Neural progenitor cell (in vitro differentiated cells): ENCODE data around the gene MAP3K19. TPM values are rescaled to one million over a fixed set of nuclear protein-coding genes. Genes with fewer than 3 reads are reported as not detected.

Source experiments
- DNase-seq: peaks from one replicate; pipeline ENCODE4 v3.0.0-alpha.2; 2016; ENCODE audit warnings: low spot score
- H2AFZ ChIP-seq: fragments of 200-600 bp; sonication (generic); replicated peaks from 2 replicates; pipeline ENCODE4 v1.6.1; 2016; ENCODE audit warnings: antibody characterized with exemption
- H3F3A ChIP-seq: fragments of 200-600 bp; sonication (generic); 2 replicates; pipeline ENCODE4 v1.6.1; 2016; ENCODE audit warnings: antibody characterized with exemption, low read depth
- H3K27ac ChIP-seq: fragments of 200-600 bp; sonication (generic); 2 replicates; pipeline ENCODE4 v1.5.1; 2016; ENCODE audit warnings: mild to moderate bottlenecking
- H3K27me3 ChIP-seq: fragments of 200-600 bp; sonication (generic); 2 replicates; pipeline ENCODE4 v1.6.1; 2016; ENCODE audit warnings: mild to moderate bottlenecking, moderate library complexity
- H3K36me3 ChIP-seq: fragments of 200-600 bp; sonication (generic); 2 replicates; pipeline ENCODE4 v1.5.1; 2016
- H3K4me1 ChIP-seq: fragments of 200-600 bp; sonication (generic); 2 replicates; pipeline ENCODE4 v1.6.1; 2016; ENCODE audit warnings: mixed run types
- H3K4me2 ChIP-seq: fragments of 200-600 bp; sonication (generic); 2 replicates; pipeline ENCODE4 v1.6.1; 2016
- H3K4me3 ChIP-seq: fragments of 200-600 bp; sonication (generic); 2 replicates; pipeline ENCODE4 v1.5.1; 2016
- H3K79me2 ChIP-seq: fragments of 200-600 bp; sonication (generic); 2 replicates; pipeline ENCODE4 v1.6.1; 2016; ENCODE audit warnings: low read depth
- H3K9ac ChIP-seq: fragments of 200-600 bp; sonication (generic); 2 replicates; pipeline ENCODE4 v1.6.1; 2016
- H3K9me3 ChIP-seq: fragments of 200-600 bp; sonication (generic); 2 replicates; pipeline ENCODE4 v1.5.1; 2016; ENCODE audit warnings: low read depth
- H4K20me1 ChIP-seq: fragments of 200-600 bp; sonication (generic); 2 replicates; pipeline ENCODE4 v1.6.1; 2016; ENCODE audit warnings: low read depth
- H3K27ac Mint-ChIP-seq: 3 replicates; pipeline ENCODE4 v1.8.0; 2021; ENCODE audit warnings: mixed read lengths
- H3K27me3 Mint-ChIP-seq: 2 replicates; pipeline ENCODE4 v1.8.0; 2022; ENCODE audit warnings: low read depth, mild to moderate bottlenecking, inconsistent platforms, moderate library complexity, mixed read lengths; ENCODE audit not compliant: insufficient read depth
- H3K36me3 Mint-ChIP-seq: 3 replicates; pipeline ENCODE4 v1.8.0; 2021; ENCODE audit warnings: mixed read lengths
- H3K4me1 Mint-ChIP-seq: 3 replicates; pipeline ENCODE4 v1.8.0; 2021; ENCODE audit warnings: mixed read lengths
- H3K4me3 Mint-ChIP-seq: 3 replicates; pipeline ENCODE4 v1.8.0; 2021; ENCODE audit warnings: mild to moderate bottlenecking, moderate library complexity, mixed read lengths
- H3K9me3 Mint-ChIP-seq: 3 replicates; pipeline ENCODE4 v1.8.0; 2020; ENCODE audit warnings: mixed read lengths
- CTCF ChIP-seq: fragments of 200-600 bp; sonication (generic); IDR thresholded peaks from 2 replicates; pipeline ENCODE4 v1.5.1; 2017; ENCODE audit warnings: antibody characterized with exemption, mild to moderate bottlenecking
- EZH2 ChIP-seq: fragments of 200-600 bp; sonication (generic); IDR thresholded peaks from 2 replicates; pipeline ENCODE4 v1.6.1; 2017; ENCODE audit warnings: antibody characterized with exemption, mild to moderate bottlenecking, moderate library complexity
- EZH2phosphoT487 ChIP-seq: fragments of 200-600 bp; sonication (generic); IDR thresholded peaks from 2 replicates; pipeline ENCODE4 v1.6.1; 2017; ENCODE audit warnings: antibody characterized with exemption
- total RNA-seq: library from RNA; depleted of rRNA; stranded (reverse); fragments of >200 nt; gene quantifications from 2 replicates; pipeline ENCODE4 v1.2.3, GENCODE V29; 2015; ENCODE audit warnings: low replicate concordance

Gene MAP3K19
- total RNA-seq, 1 donor from 2014 or later: not detected

GRCh38 chr2:134934641-134935040 lies 112.6 kb downstream of the MAP3K19 start:
- peaks cover 3% of the 10 kb centered on the region for H3K9me3 Mint-ChIP-seq
- H3K4me1 Mint-ChIP-seq: no peaks in the 10 kb centered on the region
- peaks cover 20% of the 10 kb centered on the region for H3K36me3 ChIP-seq
- no peak for DNase-seq
- H3K4me2 ChIP-seq: no peak overlapping the region
- H3K79me2 ChIP-seq: peaks cover 100% of the 10 kb centered on the region
- H3K27ac ChIP-seq: no peak overlapping the region
- H3K4me3 ChIP-seq: no peak overlapping the region
- no peak overlapping the region for H3K9ac ChIP-seq
- H3K27me3 ChIP-seq: no peaks in the 10 kb centered on the region
- H3K4me3 Mint-ChIP-seq: no peak overlapping the region
- no peaks in the 10 kb centered on the region for H3F3A ChIP-seq
- H4K20me1 ChIP-seq: peaks cover 70% of the 10 kb centered on the region
- H3K4me1 ChIP-seq: no peaks in the 10 kb centered on the region
- no peak overlapping the region for H3K27ac Mint-ChIP-seq
- peaks cover 22% of the 10 kb centered on the region for H3K36me3 Mint-ChIP-seq
- TF ChIP-seq CTCF (no peak), EZH2 (no peak), EZH2phosphoT487 (no peak)
- no peaks in the 10 kb centered on the region for H3K27me3 Mint-ChIP-seq
- H2AFZ ChIP-seq: no peak overlapping the region
- no peaks in the 10 kb centered on the region for H3K9me3 ChIP-seq

DNA sequence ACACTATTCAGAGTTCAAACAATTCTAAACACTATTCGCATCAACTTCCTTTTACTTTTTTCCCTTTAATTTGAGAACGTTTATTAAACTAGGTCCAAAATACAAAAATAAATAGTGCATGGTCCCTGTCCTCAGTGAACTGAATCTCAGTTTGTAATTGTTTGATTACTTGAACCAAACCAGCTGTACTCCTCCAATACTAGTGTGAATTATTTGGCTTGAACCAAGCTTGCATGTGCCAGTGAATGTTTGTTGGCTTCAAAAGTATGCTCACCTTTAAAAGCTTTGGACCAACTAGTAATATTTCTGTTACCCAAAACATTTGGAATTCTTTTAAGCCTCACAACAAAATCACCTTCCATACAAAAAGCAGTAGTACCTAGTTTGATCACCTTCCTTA lies 113.1 kb downstream of the MAP3K19 start:
- peaks cover 17% of the 10 kb centered on the region for H3K36me3 ChIP-seq
- DNase-seq: no peak
- H3K27ac Mint-ChIP-seq: no peak overlapping the region
- peaks cover 3% of the 10 kb centered on the region for H3K9me3 Mint-ChIP-seq
- H3K27me3 Mint-ChIP-seq: no peaks in the 10 kb centered on the region
- no peaks in the 10 kb centered on the region for H3K4me1 ChIP-seq
- H3K4me3 Mint-ChIP-seq: no peak overlapping the region
- no peaks in the 10 kb centered on the region for H3K9me3 ChIP-seq
- H3F3A ChIP-seq: no peaks in the 10 kb centered on the region
- H3K27ac ChIP-seq: no peak overlapping the region
- H3K9ac ChIP-seq: no peak overlapping the region
- H3K27me3 ChIP-seq: no peaks in the 10 kb centered on the region
- no peaks in the 10 kb centered on the region for H3K4me1 Mint-ChIP-seq
- peaks cover 20% of the 10 kb centered on the region for H3K36me3 Mint-ChIP-seq
- no peak overlapping the region for H2AFZ ChIP-seq
- H3K4me2 ChIP-seq: no peak overlapping the region
- H3K79me2 ChIP-seq: peaks cover 100% of the 10 kb centered on the region
- no peak overlapping the region for H3K4me3 ChIP-seq
- H4K20me1 ChIP-seq: peaks cover 72% of the 10 kb centered on the region
- no peak for TF ChIP-seq CTCF
- TF ChIP-seq EZH2: no peak
- TF ChIP-seq EZH2phosphoT487: no peak

- H3K4me1 ChIP-seq: no peaks in the 10 kb centered on the region
- peaks cover 13% of the 10 kb centered on the region for H3K36me3 ChIP-seq
- peaks cover 20% of the 10 kb centered on the region for H3K36me3 Mint-ChIP-seq
- H2AFZ ChIP-seq: no peak overlapping the region
- H3K27ac ChIP-seq: no peak overlapping the region
- no peaks in the 10 kb centered on the region for H3F3A ChIP-seq
- H3K27ac Mint-ChIP-seq: no peak overlapping the region
- DNase-seq: no peak
- H3K9ac ChIP-seq: no peak overlapping the region
- H3K4me2 ChIP-seq: no peak overlapping the region
- H3K27me3 Mint-ChIP-seq: no peaks in the 10 kb centered on the region
- H3K4me3 ChIP-seq: no peak overlapping the region
- peaks cover 100% of the 10 kb centered on the region for H3K79me2 ChIP-seq
- peaks cover 76% of the 10 kb centered on the region for H4K20me1 ChIP-seq
- H3K4me3 Mint-ChIP-seq: no peak overlapping the region
- H3K9me3 ChIP-seq: no peaks in the 10 kb centered on the region
- H3K27me3 ChIP-seq: no peaks in the 10 kb centered on the region
- H3K9me3 Mint-ChIP-seq: peaks cover 3% of the 10 kb centered on the region
- TF ChIP-seq EZH2: no peak
- TF ChIP-seq EZH2phosphoT487: no peak
- no peak for TF ChIP-seq CTCF
- H3K4me1 Mint-ChIP-seq: no peaks in the 10 kb centered on the region
These were observed 113.5 kb downstream of the MAP3K19 start for GRCh38 chr2:134933732-134934131.
